NCI-H2196 treated with DMSO at 0.1 percent for 48 hours (cell line): ENCODE data around the gene ZBTB7B.
"Not testable (repeated sequence)": the region's sequence is repeated elsewhere in the genome, so short reads cannot be mapped to it uniquely, and the experiment has no call there.

ENCODE experiments used
- DNase-seq: peaks from one replicate; lab custom pipeline; 2025; ENCODE audit not compliant: unreplicated experiment; lab: John Stamatoyannopoulos, UW

Gene ZBTB7B

DNA sequence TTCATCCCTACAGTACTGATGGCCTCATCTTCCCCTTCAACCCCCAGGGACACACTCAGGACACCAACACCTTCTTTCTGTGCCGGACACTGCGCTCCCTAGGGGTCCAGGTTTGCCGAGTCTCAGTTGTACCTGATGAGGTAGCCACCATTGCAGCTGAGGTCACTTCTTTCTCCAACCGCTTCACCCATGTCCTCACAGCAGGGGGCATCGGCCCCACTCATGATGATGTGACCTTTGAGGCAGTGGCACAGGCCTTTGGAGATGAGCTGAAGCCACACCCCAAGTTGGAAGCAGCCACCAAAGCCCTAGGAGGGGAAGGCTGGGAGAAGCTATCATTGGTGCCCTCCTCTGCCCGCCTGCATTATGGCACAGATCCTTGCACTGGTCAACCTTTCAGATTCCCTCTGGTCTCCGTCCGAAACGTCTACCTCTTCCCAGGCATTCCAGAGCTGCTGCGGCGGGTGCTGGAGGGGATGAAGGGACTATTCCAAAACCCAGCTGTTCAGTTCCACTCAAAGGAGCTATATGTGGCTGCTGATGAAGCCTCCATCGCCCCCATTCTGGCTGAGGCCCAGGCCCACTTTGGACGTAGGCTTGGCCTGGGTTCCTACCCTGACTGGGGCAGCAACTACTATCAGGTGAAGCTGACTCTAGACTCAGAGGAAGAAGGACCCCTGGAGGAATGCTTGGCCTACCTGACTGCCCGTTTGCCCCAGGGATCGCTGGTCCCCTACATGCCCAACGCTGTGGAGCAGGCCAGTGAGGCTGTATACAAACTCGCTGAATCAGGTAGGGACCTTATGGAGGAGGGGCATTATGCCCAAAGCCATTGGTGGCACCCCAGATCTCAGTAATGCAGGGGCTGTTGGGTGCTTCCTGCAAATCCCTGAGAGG is 14.3 kb upstream of the ZBTB7B start:
- no peak for DNase-seq

DNA sequence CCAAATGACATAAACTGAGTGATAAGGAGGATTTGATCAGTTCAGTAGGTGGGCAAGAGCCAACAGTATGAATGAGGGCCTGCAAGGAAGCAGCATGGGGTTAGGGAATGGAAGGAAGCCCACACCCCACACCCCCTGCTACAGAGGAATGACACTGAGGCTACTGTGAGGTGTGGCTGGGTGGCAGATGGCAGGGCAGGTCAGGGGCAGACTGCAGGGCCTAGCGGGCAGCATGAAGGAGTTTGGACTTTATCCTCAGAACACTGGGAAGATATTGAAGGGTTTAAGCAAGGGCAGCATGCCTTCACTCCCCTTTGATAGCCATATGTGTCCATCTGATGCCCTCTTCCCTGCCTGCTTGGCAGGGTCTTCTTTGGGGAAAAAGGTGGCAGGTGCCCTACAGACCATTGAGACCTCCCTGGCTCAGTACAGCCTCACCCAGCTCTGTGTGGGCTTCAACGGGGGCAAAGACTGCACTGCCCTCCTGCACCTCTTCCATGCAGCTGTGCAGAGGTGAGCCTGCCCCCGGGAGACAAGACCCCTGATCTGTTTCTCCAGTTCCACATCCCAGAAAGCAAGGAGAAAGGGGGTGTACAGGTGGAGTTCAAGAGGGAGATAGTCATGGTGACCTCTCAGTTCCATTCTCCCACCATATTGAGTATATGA is 13.3 kb upstream of the ZBTB7B start:
- no peak for DNase-seq

DNA sequence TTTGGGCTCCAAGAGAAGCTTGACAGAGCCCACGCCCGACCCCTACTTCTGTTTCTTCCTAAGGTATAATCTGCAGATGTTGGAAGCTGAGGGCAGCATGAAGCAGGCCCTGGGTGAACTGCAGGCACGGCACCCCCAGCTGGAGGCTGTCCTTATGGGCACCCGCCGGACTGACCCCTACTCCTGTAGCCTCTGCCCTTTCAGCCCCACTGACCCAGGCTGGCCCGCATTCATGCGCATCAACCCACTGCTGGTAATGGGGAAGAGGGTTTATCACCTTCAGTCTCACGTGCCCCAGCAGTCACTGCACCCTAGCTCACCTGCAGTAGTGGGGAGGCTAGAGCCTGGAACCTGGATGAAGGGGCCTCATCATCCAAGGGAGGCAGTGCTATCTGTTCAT is 12.3 kb upstream of the ZBTB7B start:
- DNase-seq, result no peak

DNA sequence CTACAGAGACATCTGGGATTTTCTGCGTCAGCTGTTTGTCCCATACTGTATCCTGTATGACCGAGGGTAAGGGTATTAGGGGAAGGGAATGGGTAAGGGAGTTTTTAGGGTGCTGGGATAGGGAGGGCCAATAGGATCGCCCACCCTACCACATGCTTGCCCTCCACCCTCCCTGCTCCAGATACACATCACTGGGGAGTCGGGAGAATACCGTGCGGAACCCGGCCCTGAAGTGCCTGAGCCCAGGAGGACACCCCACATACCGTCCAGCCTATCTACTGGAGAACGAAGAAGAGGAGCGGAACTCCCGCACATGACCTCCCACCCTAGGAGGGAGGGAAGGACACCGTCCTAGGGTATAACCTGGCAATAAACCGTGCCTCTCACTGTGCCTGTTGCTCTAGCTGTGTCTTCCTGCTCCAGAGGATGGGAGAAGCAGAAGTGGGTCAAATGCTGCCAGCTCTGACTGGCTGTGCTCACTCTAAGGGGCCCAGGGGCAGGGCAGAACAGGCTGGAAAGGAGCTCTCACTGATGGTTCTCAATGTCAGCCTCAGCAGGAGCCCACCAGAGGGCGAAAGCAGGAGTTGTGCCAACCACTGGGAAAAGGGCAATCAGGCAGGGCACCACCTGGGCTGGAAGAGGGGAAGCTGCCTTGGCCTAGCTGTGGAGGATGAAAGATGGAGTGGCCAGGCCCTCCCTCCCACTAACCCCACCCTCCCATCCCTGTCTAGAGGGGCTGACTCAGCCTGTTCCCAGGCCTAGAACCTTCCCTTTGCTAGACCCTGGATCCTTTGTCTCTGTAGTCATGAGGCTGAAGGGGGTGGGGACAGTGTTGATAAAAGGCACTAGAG is 9.7 kb upstream of the ZBTB7B start:
- no peak for DNase-seq

DNA sequence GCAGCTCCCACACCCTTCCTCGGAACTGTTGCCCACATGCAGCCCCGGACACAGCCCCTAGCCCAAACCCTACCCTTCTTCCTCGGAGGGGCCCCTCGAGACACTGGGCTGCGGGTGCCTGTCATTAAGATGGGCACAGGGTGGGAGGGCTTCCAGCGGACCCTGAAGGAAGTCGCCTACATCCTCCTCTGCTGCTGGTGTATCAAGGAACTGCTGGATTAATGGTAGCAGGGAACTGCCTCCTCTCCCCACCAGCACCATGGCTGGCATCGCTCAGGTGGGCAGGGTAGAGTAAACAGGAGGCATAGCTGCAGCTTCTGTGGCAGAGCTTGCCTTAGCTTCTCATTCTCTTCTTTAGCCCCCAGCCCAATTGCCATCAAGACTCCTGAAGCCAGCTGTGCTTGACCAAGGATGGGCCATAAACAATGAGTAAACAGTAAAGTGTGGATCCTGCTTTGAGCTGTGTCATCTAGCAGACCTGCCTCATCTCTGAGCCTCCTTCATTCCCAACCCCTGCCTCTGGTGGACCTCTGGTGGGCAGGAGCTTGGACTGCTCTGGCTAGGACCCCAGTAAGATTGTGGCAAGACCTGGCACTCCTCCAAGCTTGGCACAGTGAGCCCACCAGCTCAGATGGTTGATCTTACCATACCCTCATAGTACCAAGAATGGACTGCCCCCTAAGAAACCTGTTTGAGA is 8.9 kb upstream of the ZBTB7B start, which contains the start of gene LENEP:
Gene LENEP (plus strand): TSS at position 15 of the 697 bp plus-strand sequence. CDS start 22 bp downstream, at position 37.
- DNase-seq, result no peak

DNA sequence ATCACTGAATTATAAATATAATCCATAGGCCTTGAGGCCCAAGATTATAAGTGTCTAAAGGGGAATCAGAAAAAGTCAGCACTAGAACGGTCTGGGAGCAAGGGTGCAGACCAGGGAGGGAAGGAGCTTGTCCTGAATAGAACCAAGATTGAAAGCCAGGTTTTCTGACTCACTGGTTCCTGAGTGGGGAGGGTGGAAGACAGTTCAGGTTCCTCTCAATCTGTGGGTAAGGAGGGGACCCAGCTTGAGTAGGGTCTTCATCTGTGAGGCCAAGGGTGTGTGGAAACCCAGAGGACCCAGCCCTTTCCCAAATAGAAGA is 8.4 kb upstream of the ZBTB7B start:
- DNase-seq, result no peak

DNA sequence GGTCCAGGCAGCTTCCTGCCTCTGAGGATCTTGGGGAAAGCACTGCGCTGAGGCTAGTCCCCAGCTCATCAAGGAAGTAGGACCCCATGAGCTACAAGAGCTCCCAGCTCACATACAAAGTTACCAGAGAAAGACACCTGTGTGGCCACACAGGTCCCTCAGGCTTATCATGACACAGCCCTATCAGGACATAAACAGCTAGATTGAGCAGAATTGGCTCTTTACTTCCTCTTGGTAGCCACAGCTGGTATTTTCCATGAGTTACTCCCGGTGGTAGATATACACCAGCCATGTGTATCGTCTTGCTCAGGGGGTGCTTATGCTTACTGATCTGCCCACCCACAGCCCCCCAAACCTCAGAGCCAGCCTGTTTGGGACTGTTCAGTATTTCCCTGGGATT is 8.0 kb upstream of the ZBTB7B start:
- no peak for DNase-seq

DNA sequence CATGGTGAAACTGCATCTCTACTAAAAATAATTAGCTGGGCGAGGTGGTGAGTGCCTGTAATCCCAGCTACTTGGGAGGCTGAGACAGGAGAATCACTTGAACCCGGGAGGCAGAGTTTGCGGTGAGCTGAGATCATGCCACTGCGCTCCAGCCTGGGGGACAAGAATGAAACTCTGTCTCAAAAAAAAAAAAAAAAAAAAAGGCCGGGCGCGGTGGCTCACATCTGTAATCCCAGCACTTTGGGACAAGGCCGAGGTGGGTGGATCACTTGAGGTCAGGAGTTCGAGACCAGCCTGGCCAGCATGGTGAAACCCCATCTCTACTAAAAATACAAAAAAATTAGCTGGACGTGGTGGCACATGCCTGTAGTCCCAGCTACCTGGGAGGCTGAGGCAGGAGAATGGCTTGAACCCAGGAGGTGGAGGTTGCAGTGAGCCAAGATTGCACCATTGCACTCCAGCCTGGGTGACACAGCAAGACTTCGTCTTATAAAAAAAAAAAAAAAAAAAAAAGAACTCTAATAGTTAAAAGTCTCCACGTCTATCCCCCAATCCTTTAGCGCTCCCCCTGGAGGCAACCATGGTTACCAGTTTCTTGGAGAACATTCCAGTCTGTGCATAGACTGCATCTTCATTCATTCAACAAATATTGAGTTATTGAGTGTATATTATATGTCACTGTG is 7.2 kb upstream of the ZBTB7B start:
- DNase-seq, result not testable (repeated sequence)

DNA sequence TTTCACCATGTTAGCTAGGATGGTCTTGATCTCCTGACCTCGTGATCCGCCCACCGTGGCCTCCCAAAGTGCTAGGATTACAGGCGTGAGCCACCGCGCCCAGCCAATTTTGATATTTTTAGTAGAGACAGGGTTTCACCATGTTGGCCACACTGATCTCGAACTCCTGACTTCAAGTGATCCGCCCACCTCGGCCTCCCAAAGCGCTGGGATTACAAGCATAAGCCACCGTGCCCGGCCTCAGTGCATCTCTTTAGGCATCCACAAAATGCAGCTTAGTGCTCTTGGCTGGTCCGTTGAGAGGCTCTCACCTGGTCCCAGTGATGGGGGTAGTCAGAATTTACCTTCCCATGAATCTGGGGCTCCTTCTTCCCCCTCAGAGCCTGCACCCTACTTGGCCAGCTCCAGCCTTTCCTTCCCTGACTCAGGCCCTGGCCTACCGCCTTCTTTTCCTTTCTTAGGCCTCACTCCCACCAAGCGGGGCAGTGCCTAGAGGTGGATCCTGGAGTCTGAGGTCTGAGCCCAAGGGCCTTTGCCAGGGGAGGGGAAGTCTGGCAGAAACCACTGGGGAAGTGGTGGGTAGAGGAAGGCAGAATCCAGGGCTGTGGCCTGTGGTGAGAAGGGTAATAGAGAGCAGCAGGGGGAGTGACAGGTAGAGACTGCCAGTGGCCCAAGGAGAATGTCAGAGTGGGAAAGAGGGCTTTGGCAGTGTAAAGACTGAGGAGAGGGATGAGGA is 5.5 kb upstream of the ZBTB7B start:
- no peak for DNase-seq

DNA sequence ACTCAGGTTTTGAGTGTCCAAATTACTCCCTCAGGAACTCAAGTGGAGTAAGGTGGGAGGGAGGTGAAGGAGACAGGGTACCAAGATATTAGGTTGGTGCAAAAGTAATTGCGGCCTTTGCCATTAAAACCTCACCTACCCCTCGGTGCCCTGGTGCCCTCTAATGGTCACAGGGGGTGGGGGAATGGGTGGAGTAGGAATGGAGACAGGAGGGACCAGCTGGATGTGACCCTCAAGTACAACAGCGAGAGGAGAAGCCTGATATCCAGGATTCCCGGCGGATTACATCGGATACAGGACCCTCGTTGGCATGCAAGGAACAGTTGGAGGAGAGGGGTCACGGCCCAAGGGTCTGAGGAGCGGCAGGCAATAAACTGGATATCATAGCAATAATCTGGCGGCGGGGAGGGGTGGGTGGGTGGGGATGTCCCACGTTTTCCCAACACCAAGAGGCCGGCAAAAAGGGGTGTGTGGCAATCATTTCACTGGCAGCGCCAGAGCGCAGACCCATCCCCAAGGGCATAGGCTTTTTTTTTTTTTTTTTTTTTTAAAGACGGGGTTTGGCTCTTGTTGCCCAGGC is 4.3 kb upstream of the ZBTB7B start:
- DNase-seq, result no peak

DNA sequence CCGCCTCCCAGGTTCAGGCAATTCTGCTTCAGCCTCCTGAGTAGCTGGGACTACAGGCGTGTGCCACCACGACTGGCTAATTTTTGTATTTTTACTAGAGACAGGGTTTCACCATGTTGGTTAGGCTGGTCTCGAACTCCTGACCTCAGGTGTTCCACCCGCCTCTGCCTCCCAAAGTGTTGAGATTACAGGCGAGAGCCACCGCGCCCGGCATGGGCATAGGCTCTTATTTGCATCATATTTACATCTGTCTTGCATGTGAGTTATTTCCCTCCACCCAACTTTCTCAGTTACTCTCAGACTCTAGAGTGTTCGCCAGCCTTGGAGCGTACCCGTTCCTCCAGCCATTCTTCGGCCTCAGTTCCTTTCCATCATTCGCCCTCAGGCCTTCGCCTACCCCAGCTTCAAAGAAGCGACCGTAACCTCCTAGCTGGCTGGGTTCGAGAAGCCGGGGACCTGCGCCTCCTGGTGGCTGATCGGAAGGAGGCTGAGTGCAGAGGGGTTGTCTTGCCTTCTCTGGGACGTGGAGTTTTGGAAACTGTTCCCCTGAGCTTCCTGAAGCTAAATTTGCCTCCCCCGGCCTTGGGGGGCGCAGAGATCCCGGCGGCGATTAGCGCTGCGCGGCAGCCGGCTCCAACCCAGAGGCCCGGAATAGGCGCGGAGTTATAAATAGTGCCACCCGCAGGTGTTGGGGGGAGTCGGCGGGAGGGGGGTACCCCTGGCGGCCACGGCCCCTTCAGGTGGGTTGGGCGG is 3.6 kb upstream of the ZBTB7B start:
- no peak for DNase-seq

DNA sequence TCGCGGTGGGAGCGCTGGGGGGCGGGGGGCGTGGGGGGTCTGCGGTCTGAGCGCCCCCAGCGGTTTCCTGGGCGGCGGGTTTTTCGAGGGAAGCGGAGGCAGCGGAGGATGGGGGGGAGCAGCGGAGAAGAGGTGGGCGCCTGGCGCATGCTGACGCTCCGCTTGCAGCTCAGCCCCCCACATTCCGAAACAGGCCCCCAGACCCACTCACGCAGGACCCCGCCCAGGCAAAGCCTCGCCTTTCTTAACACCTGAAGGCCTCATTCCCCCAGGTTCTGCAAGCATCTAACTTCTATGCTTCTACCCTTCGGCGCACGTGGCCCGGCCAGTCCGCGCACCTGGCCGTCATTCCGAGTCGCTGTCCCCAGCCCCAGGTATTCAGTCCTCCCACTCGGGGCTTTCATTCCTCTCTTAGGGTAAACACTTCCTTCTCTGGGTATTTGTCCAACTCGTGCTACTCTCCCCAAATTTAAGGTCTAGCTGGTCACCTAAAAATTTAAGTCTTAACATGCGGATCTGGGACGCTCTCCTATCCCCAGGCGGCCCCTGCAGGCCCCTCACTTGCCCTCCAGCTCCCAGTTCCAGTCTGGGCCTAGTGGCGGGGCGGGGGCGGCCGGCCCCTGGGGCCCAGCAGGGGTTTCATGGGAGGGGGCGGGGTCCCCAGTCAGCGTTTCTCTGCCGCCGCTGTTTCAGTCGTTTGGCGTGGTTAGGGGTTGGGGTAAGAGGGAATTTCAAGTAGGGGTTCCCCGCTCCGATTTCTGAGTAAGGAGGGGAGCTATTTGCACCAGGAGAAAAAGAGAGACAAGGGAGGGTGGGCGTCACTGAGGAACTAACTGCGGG is 2.8 kb upstream of the ZBTB7B start:
- no peak for DNase-seq

DNA sequence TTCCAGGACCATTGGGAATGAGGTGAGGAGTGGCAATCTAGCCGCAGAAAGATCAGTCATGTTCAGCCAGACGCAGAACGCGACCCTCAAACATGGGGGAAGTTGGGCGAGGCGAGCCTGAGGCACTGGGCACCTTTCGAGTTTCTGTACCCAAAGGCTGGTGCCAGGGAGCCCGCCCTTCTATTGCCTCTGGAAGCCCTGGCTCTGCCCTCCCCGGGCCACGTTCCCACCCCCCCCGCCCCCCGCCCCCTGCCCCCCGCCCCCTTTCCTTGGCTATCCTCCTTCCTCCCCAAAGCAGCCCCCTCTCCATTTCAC is 2.2 kb upstream of the ZBTB7B start:
- no peak for DNase-seq

DNA sequence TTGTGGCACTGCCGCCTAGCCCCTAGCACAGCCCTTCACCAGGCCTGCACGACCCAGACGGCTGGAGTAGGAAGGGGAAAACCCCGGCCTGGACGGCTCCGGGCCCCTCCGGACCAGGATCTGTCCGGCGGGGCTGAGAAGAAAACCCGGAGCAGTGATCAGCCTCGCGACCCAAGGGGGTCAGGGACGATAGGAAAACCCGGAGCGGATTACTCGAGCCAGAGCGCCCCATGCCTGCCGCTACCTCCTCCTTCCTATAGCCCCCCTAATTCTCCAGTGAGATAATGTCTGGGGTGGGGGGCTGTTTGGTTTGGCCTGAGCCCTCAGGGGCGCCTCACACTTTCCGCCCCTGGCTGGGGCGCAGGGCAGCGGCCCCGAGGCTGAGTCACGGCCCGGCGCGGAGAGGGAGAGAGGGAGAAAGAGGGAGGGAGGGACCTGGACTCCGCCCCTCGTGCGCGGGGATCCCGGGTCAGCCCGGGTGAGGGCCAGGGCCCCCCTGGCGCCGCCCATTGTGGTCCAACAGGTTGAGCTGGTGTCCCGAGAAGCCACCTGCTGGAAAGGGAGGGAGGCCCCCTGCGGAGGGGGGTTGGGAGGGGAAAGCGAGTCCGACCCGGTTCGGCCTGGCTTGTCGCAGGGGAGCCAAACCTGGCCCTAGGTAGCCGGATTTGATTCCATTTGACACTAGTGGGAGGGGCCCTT is 1.7 kb upstream of the ZBTB7B start:
- DNase-seq, result peak; percentile 90

DNA sequence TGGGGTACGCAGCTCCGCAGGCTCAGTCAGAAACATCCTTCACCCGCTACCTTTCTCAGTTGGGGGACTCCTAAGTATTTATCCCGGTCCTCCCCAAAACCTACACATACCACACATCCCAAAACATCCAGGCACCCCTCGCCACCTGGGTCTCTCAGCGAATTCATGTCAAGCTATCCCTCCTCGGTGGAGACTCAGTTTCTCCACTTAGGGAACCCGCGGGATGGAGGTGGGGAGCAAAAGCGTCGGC is 1.3 kb upstream of the ZBTB7B start:
- no peak for DNase-seq

DNA sequence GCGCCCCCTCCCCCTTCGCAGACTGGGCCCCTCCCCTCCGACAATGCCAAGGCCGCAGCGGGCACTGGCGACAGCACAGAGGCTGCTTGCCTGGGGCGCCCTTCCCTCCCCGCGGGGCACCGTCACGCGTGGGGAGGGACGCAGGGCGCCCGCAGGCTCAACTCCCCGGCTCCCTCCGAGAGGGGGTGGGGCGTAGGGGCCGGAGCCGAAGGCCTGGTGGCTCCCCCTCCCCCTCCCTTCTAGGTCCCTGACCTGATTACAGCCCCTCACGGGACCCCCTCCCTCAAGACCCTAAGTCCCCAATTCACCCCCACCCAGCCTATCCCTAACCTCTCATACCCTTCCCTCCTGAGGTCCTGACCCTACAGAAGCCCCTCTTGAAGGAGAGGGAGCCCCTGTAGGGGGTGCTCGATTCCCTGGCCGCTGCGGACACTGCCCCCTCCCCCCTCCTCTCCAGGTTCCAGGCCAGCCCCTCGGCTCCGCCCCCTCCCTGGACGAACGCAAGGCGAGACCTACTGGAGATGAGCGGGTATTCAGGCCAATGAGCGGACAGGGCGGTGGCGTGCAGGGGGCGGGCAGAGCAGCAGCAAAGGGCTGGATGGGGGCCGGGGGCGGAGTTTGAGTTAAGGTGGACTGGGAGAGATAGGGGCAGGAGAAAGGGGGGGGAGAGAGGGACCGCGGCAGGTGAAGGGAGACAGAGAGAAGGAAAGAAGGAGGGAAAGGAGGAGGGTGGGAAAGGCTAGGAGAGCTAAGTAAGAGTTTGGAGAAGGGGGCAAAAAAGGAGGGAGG is 733 bp upstream of the ZBTB7B start:
- peak; percentile 99 for DNase-seq

DNA sequence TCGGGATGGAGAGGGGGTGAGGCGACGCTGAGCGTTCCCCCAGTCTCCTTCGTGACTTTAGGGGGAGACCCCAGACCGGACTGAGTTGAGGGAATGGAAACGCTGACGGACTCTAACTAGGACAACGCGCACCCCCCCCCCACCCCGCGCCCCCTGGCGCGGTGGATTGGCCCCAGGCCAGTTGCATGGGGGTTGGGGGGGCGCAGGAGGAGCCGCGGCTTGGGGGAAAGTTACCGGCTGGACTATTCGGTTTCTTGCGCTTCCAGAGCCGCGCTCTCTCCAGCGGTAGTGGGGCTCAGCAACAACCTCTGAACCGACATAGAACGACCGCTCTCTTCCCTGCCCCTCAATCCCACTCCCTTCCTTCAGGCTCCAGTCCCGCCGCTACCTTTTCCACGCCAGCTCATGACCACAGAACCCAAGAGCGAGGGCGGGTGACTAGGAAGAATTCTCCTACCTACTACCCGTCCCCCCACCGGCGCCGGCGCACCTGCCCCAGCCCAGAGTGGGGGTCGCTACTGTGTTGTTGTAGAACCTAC is 694 bp downstream of the ZBTB7B start:
- no peak for DNase-seq
